Measurements from ENCODE around the gene SDK1. TPM values are rescaled to one million over a fixed set of nuclear protein-coding genes. Genes with fewer than 3 reads are reported as not detected.

Gene SDK1
- total RNA-seq, 2 experiments from 2014 or later, result 0.19 to 0.36 TPM

DNA sequence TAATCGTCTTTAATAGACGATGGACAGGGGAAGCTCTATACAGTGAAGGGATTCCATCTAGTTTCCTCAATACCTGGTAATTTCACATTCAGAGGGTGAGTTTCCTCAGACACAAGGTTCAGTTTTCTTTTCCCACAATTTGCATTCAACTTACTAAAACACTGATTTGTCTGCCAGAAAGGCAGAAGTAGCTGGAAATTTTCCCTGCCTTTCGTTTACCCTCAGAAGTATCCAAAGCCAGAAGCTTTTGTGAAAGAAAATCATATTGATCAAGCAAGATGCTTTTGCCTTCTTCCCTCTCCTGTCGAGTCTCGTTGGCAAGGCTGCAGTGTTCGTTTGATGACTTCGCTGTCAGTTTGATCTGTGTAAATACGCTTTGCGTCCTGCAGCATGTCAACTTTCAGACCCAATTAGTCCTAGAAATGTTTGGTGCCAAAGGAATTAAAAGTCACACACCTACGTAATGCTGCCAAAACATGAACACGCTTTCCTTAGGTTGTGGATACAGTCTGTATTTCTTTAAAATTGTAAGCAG lies 749.1 kb downstream of the SDK1 start:
- ChIA-PET CTCF (ENCODE audit: unreplicated experiment) (interaction anchor here (0.6 kb wide), 1 partner anchor 257 kb away, joined by 3 read pairs; no protein-coding TSS in a partner anchor), POLR2A (no interaction called here)
- H3K27ac ChIP-seq (ENCODE audit: low read depth, low read length, poor library complexity, severe bottlenecking), result no peak overlapping the region
- H3K4me1 ChIP-seq (ENCODE audit: insufficient read depth, low read length, poor library complexity, severe bottlenecking), result no peaks in the 10 kb centered on the region
- no peaks in the 10 kb centered on the region for H3K79me2 ChIP-seq (ENCODE audit: insufficient read depth, low read depth, low read length)
- H2AFZ ChIP-seq (ENCODE audit: low read length), result no peak overlapping the region
- H3K4me3 ChIP-seq (ENCODE audit: low read depth, low read length, poor library complexity, severe bottlenecking), result no peak overlapping the region
- intact Hi-C loops (cut with micrococcal nuclease; ENCODE audit: unreplicated experiment), result no loop called here
- DNase-seq (ENCODE audit: low spot score), result no peak
- H3K36me3 ChIP-seq (ENCODE audit: insufficient read depth, low read length), result no peaks in the 10 kb centered on the region
- no peaks in the 10 kb centered on the region for H3K9me3 ChIP-seq (ENCODE audit: low read length)
- BruUV-seq (replicated peaks), result no TSS peak
- no peaks in the 10 kb centered on the region for H3K9me2 ChIP-seq (ENCODE audit: insufficient read depth, low read length)
- TF ChIP-seq, protein P1, sequence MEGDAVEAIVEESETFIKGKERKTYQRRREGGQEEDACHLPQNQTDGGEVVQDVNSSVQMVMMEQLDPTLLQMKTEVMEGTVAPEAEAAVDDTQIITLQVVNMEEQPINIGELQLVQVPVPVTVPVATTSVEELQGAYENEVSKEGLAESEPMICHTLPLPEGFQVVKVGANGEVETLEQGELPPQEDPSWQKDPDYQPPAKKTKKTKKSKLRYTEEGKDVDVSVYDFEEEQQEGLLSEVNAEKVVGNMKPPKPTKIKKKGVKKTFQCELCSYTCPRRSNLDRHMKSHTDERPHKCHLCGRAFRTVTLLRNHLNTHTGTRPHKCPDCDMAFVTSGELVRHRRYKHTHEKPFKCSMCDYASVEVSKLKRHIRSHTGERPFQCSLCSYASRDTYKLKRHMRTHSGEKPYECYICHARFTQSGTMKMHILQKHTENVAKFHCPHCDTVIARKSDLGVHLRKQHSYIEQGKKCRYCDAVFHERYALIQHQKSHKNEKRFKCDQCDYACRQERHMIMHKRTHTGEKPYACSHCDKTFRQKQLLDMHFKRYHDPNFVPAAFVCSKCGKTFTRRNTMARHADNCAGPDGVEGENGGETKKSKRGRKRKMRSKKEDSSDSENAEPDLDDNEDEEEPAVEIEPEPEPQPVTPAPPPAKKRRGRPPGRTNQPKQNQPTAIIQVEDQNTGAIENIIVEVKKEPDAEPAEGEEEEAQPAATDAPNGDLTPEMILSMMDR (conservative IDR thresholded peaks at IDR 0.05; ENCODE audit: low read length), result no peak
- TF ChIP-seq EZH2phosphoT487 (IDR thresholded peaks at IDR 0.05; ENCODE audit: borderline replicate concordance, low read depth, low read length), result no peak
- H3K4me2 ChIP-seq (ENCODE audit: low read length), result no peak overlapping the region
- H4K20me1 ChIP-seq (ENCODE audit: insufficient read depth, low read length), result no peaks in the 10 kb centered on the region

DNA sequence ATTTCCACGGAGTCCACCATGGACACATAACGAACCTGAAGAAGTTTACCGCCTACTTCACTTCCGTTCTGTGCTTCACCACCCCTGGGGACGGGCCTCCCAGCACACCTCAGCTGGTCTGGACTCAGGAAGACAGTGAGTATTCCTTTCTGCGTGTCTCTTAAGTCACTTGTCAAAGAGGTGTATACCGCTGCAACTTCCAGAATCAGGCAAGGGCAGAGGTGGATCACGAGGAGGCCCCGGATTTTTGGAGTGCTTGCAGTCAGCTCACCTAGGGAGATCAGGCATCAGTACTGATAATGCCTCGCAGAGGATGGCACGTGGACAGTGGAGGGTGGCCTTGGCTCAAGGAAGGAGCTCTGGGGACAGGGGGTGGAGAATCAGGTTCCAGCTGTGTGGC lies 750.6 kb downstream of the SDK1 start:
- H3K9me3 ChIP-seq (ENCODE audit: low read length), result no peaks in the 10 kb centered on the region
- no peaks in the 10 kb centered on the region for H3K36me3 ChIP-seq (ENCODE audit: insufficient read depth, low read length)
- H3K27ac ChIP-seq (ENCODE audit: low read depth, low read length, poor library complexity, severe bottlenecking), result no peak overlapping the region
- no peaks in the 10 kb centered on the region for H3K79me2 ChIP-seq (ENCODE audit: insufficient read depth, low read depth, low read length)
- no peaks in the 10 kb centered on the region for H4K20me1 ChIP-seq (ENCODE audit: insufficient read depth, low read length)
- no peak for DNase-seq (ENCODE audit: low spot score)
- TF ChIP-seq, protein P1 (conservative IDR thresholded peaks at IDR 0.05; ENCODE audit: low read length), result no peak
- no peak for TF ChIP-seq EZH2phosphoT487 (IDR thresholded peaks at IDR 0.05; ENCODE audit: borderline replicate concordance, low read depth, low read length)
- no peak overlapping the region for H3K4me2 ChIP-seq (ENCODE audit: low read length)
- CTCF ChIA-PET (ENCODE audit: unreplicated experiment), result interaction anchor here (0.6 kb wide), 2 partner anchors 135 to 778 kb away, joined by 3 read pairs; no protein-coding TSS in a partner anchor
- POLR2A ChIA-PET, result interaction anchor here (0.6 kb wide), 1 partner anchor 131 kb away, joined by 4 read pairs; no protein-coding TSS in a partner anchor
- H3K4me3 ChIP-seq (ENCODE audit: low read depth, low read length, poor library complexity, severe bottlenecking), result no peak overlapping the region
- no peaks in the 10 kb centered on the region for H3K9me2 ChIP-seq (ENCODE audit: insufficient read depth, low read length)
- H3K4me1 ChIP-seq (ENCODE audit: insufficient read depth, low read length, poor library complexity, severe bottlenecking), result no peaks in the 10 kb centered on the region
- no peak overlapping the region for H2AFZ ChIP-seq (ENCODE audit: low read length)
- BruUV-seq (replicated peaks), result no TSS peak
- intact Hi-C loops (cut with micrococcal nuclease; ENCODE audit: unreplicated experiment), result no loop called here

DNA sequence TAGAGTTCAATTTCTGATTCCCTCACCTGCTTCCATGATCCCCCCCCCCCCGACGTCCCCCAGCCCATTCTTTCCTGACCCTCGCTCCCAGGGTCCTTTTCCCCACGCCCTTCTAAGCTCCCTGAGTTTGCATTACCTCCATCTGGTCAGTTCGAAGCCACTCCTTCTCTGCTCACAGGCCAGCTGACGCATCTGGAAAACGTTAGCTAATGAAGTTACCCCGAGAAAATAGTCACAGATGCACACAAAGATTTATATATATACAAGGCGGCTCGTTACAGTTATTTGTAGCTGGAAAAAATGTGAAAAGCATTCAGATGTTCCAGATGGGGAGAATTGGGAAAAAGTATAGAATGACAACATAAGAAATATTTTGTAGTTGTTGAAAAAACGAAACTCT lies 751.1 kb downstream of the SDK1 start:
- no TSS peak for BruUV-seq (replicated peaks)
- POLR2A ChIA-PET, result interaction anchor here (0.5 to 0.6 kb wide), 2 partner anchors 13 to 132 kb away, joined by 3 to 4 read pairs; no protein-coding TSS in a partner anchor
- Histone ChIP-seq H3K79me2 (ENCODE audit: insufficient read depth, low read depth, low read length) (no peaks in the 10 kb centered on the region), H3K4me1 (ENCODE audit: insufficient read depth, low read length, poor library complexity, severe bottlenecking) (no peaks in the 10 kb centered on the region), H4K20me1 (ENCODE audit: insufficient read depth, low read length) (no peaks in the 10 kb centered on the region), H3K4me3 (ENCODE audit: low read depth, low read length, poor library complexity, severe bottlenecking) (no peak overlapping the region), H3K4me2 (ENCODE audit: low read length) (no peak overlapping the region), H3K9me3 (ENCODE audit: low read length) (no peaks in the 10 kb centered on the region), H3K27ac (ENCODE audit: low read depth, low read length, poor library complexity, severe bottlenecking) (no peak overlapping the region), H2AFZ (ENCODE audit: low read length) (no peak overlapping the region), H3K36me3 (ENCODE audit: insufficient read depth, low read length) (no peaks in the 10 kb centered on the region), H3K9me2 (ENCODE audit: insufficient read depth, low read length) (no peaks in the 10 kb centered on the region)
- TF ChIP-seq, protein P1 (conservative IDR thresholded peaks at IDR 0.05; ENCODE audit: low read length), result no peak
- no peak for TF ChIP-seq EZH2phosphoT487 (IDR thresholded peaks at IDR 0.05; ENCODE audit: borderline replicate concordance, low read depth, low read length)
- no peak for DNase-seq (ENCODE audit: low spot score)
- intact Hi-C loops (cut with micrococcal nuclease; ENCODE audit: unreplicated experiment), result no loop called here
- CTCF ChIA-PET (ENCODE audit: unreplicated experiment), result interaction anchor here (0.6 kb wide), 1 partner anchor 134 kb away, joined by 3 read pairs; no protein-coding TSS in a partner anchor

Data from OCI-LY7 (cell line).